ENCODE results near the gene COL18A1.

GRCh38 chr21:45366931-45367401 lies 38.0 kb upstream of the COL18A1 start:
- TF ChIP-seq CTCF (IDR thresholded peaks at IDR 0.05 in 4 of 5, conservative IDR thresholded peaks at IDR 0.05 in 1 of 5) (no peak), POLR2A (IDR thresholded peaks at IDR 0.05) (no peak)
